ENCODE results near the gene INF2.

INF2 gene

GRCh38 chr14:104691546-104692260 lies 2.3 kb downstream of the INF2 start:
- DNase-seq: no peak

- DNase-seq: no peak
Measured at GRCh38 chr14:104692261-104692938, 3.0 kb downstream of the INF2 start.

- no peak for DNase-seq
Measured at GRCh38 chr14:104692939-104693315, 3.5 kb downstream of the INF2 start.

DNA sequence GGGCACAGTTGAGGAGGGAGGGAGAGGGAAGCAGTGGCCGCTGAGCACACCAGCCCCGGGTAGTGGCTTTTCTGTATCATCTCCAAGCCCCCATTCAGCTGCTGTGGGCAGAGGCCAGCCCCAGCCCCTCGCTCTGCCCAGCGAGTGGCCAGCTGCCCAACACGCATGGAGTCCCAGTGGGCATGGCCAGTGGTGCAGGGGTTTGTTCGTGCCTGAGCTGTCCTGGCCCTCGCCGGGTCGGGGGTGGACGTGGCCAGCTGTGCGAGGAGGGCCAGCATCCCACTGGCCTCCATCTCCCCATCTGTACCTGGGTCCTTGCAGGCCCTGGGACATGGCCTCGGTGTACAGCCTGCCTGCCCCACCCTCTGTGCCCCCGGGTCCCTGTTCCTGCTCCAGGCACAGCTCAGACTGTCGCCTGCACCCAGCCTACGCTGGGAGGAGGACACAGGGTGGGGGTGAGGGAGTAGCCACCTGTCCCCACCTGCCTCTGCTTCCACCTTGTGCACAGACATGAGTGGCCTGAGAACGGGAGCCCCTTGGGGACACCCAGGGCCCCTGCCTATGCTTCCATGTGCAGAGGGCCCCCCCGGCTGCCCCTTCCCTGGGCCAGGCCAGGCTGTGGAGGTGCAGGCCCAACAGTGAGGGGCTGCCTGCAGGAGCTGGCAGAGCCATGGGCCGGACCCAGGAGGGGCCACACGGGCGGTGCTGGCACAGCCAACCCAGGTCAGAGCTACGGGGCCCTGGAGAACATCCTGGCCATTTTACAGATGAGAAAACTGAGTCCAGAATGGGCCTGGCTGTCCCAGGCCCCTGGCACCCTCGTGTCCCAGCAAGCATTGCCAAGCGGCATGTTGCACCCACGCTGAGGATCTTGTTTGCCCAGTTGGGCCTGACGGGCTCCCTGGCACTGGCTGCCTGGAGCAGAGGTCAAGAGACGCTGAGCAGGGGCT lies 4.3 kb downstream of the INF2 start:
- DNase-seq: no peak

GRCh38 chr14:104694475-104694950 lies 5.1 kb downstream of the INF2 start:
- DNase-seq: no peak

- DNase-seq: peak; percentile 42
Measured at GRCh38 chr14:104694991-104695659, 5.7 kb downstream of the INF2 start.

DNA sequence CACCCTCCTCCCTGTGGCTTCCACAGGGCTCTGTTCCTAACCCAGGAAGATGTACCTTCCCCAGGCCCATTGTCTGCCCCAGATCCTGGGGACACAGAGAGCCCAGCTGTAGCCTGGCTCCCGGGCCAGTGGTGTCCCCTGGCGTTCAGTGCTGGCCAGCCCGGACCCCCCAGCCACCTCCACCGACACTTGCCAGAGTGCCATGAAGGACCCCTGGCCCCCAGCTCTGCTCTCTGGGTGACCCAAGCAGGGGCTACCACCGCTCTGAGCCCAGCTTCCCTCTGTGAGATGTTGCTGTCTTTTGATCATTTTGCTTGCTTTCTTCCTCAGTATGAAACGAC lies 6.2 kb downstream of the INF2 start:
- no peak for DNase-seq

GRCh38 chr14:104696671-104697316 lies 7.4 kb downstream of the INF2 start:
- DNase-seq: no peak

DNA sequence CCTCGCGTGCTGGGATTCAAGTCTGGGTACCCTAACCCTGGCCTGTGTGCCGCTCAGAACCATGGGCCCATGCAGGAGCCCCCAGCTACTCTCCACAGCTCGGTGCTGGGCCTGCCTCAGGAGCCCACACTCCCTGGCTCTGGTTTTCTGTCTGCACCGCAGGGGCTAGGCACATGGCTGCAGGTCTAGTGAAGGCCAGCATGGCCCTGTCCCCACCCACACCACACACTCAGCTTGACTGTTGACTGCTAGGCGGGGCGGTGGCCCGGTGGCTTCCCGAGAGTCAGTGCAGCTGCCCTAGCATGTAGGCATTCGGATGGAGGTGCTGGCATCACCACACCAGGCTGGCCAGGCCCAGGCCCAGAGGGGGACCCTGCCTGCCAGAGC lies 7.9 kb downstream of the INF2 start:
- no peak for DNase-seq

DNA sequence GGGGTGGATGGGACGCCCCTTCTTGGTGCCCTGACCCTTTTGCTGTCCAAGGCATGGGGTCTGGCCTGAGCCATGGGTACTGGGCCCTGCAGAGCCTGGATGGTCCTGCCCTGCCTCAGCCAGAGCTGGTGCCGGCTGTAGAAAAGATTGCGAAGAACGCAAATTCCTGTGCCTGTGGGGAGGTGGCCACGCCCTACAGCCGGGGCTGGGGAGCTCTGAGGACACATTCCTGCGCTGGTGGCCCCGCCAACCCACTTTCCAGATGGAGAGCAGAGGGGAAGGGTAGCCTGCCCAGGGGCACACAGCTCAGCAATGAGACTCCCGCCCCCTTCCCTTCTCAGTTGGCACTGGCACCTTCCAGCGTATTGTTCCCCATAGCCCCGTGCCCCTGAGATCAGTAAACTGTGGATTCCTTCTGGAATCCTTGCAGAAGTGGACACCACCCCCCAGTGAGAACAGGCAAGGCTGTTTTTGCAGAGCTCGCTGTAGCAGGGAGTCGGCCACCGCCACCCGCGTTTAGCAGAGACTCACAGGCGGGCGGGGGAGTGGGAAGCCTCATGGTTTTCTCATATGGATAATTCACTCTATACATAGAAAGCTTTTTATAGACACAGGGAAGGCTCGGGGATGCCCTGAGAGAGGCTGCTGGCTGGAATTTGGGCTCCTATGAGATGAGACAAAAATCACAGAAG lies 8.6 kb downstream of the INF2 start:
- no peak for DNase-seq

DNA sequence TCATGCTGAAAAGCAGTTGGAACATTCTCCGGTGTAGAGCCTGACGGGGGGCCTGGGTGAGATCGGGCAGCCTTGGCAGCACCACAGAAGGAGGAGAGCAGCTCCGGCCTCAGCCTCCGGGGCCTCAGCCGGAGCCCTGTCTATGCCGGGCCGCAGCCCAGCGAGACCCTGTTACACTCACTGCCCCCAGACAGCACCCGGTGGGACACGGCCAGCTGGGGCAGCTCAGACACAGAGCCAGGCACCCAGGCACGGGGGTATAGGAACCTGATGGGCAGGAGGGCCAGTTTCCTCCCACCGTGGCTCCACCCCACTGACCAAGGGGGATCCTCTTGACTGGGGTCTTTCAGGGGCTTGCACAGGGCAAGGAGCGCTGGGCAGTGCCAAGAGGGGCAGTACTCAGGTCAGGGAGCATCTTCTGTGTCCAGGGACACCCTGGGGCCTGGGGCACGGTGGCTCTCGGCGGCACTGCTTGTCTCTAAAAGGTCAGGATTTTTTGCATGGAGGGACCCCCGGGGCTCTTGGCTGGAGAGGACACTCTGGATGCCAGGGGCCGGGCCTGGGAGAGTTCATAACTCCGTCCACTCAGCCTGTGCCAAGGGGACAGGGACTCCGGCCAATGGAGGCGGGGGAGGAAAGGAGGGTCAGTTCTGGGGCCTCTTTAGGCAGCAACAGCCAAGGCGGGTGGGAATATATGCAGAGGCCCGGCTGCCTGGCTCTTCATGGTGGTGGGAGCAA lies 9.4 kb downstream of the INF2 start:
- no peak for DNase-seq

DNA sequence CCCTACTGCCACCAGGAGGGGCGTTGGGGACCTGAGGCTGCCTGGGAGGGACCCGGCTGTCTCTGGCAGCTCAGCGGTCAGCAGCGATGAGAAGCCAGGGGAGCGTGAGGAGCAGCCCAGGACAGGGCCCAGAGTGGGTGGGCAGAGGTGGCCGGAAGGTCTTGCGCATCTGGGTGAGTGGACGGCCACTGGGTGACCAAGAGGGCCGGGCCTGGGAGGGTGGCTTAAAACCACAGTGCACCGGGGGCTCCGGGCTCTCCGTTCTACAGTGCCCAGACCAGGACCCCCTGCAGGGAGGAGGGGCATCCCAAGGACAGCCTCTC lies 10.0 kb downstream of the INF2 start:
- no peak for DNase-seq

DNA sequence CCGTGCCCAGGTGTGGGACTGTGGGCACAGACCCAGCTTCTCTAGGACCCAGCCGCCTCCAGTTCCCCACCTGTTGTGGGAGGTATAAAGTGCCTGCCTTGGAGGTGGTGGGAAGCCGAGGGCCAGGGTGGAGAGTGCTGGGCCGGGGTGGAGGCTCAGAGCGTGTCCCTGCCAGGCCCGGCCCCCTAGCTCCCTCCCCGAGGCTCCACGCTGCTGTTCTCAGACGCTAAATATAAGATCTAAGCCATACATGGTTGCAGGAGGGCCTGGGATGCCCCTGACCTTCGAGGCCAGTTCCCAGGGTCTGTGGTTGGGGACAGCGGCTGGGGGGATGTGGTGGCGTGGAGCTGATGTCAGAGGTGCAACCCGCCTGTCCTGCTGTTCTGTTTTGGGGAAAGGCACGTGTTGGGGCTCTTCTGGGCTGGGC lies 10.8 kb downstream of the INF2 start:
- DNase-seq: no peak

GRCh38 chr14:104700747-104701217 lies 11.4 kb downstream of the INF2 start:
- DNase-seq: no peak

DNA sequence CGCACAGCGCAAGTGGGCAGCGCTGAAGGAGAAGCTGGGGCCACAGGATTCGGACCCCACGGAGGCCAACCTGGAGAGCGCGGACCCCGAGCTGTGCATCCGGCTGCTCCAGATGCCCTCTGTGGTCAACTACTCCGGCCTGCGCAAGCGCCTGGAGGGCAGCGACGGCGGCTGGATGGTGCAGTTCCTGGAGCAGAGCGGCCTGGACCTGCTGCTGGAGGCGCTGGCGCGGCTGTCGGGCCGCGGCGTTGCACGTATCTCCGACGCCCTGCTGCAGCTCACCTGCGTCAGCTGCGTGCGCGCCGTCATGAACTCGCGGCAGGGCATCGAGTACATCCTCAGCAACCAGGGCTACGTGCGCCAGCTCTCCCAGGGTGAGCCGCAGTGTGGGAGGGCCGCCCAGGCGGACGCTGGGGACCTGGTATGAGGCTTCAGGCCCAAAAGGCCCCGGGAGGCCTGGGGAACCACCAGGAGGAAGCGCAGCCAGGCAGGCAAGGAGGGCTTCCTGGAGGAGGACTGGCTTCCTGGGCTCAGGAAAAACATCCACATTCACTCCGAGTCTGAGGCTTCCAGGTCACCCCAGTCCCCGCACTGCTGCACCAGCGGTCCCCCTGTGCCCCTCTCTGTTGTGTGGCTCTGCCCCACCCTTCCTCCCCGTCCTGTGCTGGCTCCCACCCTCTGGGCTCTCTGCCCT lies 12.1 kb downstream of the INF2 start:
- no peak for DNase-seq

DNA sequence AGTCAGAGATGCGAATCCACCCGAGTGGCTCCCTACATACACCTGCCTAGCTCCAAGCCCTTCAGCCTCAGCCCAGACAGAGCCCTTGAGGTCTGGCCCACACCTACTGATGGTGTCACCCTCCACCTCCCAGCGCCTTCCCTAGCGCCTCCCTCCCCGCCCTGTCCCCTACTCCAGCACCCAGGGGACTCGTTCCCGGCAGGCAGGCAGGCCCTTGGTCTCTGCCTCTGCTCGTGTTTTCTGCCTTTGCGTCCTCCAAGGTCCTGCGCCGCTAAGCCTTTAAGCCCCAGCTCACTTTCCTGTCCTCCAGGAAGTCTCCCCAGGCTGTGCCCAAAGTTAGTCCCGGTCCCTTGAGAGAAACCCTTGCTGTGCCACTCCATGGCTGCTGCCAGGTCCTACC lies 12.7 kb downstream of the INF2 start:
- DNase-seq: no peak

GRCh38 chr14:104702673-104703072 lies 13.3 kb downstream of the INF2 start:
- DNase-seq: no peak

GRCh38 chr14:104703269-104703668 lies 13.9 kb downstream of the INF2 start:
- no peak for DNase-seq

- DNase-seq: no peak
Measured at GRCh38 chr14:104704252-104704651, 14.8 kb downstream of the INF2 start.

- no peak for DNase-seq
Measured at GRCh38 chr14:104705340-104706047, 16.1 kb downstream of the INF2 start.
